HUDEP-2 (cell line): ENCODE measurements around the gene STUM.
A peak's percentile ranks its signal among the peaks of the same experiment; 100 is the strongest.

ENCODE experiments used
- DNase-seq, 76 experiments: peaks; one replicate each; lab custom pipeline; 2025; ENCODE audit not compliant: unreplicated experiment in 76 of 76; lab: John Stamatoyannopoulos, UW

The STUM gene

DNA sequence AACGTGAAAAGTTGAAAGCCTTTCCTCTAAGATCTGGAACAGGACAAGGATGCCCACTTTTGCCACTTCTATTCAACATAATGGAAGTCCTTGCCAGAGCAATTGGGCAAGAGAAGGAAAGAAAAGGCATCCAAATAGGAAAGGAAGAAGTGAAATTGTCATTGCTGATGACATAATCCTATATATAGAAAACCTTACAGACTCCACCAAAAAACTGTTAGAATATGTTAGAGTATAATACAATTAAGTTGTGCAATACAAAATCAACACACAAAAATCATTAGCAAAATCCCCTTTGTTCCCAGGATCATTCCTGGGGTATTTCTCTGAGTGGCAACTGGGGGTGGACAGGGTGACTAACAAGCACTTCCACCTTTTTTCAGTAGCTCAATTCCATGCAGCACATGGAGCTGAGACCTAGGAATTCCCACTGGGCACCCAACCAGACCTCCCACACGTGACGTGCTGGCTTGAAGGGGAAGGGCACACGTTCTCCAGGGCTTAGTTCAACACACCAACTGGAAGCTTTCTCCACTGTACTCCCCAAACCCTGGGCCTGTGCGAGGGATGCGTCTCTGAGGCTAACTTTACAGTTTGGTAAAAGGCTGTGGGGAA lies 9.6 kb downstream of the STUM start:
- no peak for DNase-seq

DNA sequence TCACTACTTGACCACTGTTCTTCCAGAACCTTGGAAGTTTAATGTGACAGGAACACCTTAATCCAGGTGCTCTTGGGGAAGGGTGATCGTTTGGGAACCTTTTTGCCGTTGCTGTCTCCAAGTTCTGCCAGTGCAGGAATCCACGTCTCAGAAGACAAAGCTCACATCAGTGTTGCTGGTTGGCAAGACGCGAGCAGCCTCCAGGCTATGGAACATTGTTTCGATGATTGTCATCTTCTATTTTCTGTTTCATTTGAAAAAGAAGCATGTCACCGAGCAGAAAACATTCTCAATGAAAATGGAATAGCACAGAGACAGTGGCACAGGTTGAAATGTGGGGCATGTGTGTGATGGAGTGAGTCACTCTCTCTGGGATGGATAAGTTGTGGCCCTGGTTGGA lies 11.7 kb downstream of the STUM start:
- no peak for DNase-seq

DNA sequence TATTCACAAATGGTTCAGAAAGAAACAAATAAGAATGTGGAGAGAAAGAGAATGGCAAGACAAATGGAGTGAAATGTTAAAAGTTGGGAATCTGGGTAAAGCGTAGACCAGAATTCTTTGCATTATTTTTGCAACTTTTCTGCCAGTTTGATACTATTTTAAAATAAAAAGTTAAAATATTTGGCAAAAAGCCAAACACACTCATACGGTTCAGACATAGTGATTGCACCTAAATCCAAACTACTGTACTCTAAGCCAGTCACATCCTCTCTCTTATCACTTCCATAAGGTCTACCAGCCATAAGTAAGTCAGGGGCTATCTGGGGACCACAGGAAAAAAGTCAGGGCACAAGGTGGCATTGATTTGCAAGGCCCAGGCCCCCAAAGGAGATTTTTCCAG lies 14.4 kb downstream of the STUM start:
- no peak for DNase-seq

DNA sequence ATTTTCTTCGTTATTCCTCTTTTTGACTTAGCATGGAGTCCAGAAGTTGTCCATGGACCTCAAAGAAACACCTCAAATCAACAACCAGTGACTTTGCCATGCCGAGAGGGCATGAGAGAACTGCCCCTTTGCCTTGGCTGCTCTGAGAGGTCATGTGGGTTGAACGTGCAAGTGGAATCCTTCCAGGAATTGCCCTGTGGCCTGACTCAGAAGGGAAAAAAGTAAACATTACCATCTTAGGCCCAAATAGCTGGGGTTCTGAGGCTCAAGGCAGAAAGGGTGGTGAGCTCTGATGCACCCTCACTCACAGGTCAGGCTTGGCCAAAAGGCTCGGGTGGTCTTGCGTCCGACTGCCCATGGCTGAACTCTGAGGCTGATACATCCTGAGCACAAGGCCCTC lies 15.1 kb downstream of the STUM start:
- DNase-seq: no peak

DNA sequence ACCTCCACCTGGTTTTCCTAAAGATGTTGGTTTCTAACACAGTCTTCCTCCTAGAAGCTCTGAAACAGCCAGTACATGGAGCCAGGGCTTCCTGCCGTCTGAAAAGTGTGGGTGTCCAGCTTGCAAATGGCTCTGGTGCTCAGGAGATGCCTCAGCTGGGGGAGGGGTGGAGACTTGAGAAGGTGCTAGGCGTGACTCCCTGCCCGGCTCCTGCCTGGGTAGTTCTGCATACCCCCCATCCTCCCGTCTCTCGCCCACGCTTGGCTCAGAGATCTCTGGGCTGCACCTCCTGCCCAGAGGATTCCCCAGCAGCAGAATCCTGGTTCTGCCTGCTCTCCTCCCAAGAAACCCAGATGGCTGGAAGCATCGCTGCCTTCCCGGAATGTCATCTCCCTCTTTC lies 16.9 kb downstream of the STUM start:
- DNase-seq: no peak

DNA sequence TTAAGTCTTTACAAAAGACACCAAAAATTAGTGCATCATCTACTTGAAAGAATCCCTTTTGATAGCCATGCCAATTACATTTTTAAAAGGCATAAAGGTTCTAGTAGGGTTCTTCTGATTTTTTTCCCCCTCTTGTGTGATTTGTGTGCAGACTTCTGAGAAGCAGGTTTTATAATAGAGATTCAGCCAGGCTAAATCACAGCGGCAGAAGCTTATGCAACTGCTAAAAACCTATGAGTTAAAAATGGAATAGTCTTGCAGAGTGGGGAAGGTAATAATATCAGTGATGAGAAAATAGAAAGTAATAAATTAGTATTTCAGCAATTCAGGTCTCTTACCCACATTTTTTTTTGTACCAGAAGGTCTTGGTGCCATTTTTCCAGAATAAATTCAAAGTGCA lies 17.7 kb downstream of the STUM start:
- DNase-seq: no peak

DNA sequence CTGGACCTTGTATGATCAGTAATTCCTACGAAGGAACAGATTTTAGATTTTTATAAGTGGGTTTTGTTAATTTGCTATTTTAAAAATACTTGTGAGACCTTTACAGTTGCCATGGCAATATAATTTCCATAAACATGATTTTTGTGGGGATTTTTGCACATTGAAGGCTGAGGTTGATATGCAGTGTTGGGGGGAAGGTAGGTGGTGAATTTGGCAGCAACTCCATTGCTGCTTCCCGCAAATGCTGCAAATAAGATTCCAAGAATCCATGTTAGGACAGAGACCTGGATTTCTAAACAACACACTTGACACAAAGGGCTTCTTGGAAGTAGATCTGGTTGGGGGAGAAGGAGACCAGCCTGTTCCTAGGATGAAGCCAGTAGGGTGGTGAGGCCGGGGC lies 18.2 kb downstream of the STUM start:
- no peak for DNase-seq

DNA sequence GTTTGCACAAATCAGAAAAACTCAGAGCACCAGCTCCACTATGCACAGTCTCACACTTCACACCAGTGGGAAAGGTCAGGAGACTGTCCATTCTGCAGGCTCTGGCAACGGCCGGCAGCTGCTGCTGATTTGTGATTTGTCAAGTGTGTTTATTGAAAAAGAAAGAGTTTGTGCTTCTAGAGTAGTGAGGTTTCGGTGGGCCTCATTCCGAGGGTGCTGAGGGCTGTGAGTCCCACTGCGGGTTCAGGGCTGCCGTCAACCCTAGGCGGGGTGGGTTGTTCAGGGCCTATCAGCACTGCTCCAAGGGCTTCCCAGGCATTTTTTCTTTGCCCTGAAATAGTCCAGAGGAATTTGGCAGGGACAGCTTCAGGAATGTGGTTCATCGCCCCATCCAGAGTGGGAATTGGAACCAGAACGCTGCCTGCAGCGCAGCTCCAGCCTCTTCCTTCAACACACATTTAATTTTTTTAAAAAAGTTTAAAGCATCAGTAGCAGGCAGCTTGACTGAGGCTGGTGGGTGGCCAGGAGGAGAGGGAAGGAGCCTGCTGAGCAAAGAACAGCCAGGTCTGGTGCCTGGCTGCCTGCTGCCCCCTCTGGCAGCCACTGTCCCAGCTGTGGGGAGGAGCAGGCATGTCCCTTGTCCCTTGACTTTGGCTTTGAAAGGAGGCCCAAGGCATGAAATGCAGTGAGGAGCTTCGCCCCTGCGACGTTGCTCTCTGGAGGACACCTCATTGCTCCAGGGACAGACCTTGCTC lies 19.7 kb downstream of the STUM start:
- peak in 1 of 76 experiments; percentile 22 for DNase-seq

DNA sequence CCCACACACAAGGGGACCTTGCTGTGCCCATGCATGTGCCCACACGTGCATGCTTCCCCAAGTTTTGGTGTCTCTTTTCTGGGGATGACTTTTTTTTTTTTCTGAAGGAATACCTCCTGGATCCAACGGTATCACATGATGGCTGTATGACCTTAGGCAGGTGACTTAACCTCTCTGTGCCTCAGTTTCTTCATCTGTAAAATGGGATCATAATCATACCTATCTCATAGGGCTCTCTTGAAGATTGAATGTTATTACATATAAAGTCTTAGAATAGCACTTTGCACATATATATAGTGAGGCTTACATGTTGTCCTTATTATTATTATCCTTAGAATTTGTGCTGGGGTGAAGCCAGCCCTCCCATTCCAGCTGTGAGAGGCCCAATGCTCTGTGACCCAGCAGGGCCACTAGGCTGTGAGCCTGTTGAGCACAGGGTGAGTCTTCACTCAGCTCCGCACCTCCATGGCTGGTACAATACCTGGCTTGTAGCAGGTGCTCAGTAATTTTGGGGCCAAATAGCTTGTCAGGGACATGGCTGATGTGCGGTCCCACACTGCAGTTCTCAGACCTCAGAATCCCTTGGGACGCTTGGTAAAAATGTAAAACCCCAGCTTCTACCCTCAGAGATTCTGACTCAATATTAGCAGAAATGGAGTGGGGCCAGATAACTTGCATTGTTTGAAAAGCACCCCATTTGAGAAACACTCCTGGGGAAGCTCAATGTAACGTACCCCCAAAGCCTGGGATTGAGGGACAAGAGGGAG lies 20.6 kb downstream of the STUM start:
- DNase-seq: no peak

DNA sequence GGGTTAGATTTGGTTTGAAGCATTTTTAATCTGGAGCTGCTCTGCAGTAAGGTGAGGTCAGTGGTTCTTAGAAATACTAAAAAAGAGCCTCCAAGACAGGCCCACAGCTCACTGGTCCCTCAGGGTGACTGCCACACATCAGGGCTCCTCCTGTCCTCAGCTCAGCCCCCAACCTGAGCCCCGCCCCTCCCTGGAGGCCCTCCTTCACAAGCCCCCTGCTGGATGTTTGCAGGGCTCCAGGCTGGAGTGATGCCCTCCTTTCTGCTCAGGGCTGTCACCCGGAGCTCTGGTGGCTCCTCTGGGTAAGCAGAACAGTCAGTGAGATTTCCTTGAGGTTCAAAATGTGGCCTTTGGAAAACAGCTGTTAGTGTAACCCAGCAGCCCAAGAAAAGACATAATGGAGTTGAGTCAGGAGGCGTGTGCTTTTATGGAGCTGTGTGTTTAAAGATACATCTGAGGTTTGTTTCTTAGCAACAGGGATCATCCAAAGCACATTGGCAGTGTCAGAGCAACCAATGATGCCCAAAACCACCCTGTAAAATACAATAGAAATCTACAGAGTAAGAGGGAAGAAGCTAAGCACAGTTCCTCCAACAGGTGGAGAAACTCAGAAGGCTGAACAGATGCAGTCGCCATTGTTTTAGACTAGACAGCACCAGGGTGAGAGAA lies 21.4 kb downstream of the STUM start:
- peak in 8 of 76 experiments; percentile 1 to 36 (median 13) for DNase-seq

DNA sequence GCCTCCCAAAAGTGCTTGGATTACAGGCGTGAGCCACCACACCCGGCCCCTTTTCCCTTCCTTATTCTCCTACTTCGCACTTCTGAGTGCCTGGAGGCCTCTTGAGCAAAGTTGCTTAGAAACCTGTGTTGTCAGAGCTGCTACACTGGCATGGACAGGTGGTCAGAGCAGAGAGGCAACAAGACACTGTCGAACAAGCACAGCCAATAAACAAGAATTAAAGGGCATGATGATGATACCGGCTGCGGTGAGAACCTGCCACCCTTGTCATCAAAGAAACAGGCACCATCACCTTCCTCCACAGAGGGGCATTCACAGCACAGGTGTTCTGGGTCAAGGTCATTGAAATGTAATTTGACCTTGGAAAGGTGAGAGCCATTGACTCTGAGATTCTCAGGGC lies 23.3 kb downstream of the STUM start:
- DNase-seq: no peak

DNA sequence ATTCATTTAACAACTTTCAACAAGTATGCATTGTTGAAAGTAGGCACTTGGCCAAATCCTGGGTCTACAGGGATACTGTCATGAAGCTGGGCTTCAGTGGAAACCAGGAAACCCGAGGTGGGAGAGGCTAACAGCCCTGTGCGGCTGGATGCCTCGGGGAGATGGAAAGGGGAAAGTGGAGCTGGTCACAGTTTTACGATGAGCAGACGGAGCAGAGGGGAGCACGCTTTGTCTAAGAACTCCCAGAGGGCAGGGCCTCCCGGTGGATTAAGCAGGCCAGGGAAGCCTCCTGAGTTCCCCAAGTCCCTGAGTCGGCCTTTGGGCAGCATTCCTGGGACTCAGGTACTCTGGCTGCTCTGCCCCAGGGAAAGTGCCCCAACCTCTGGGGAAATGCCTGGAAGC lies 23.8 kb downstream of the STUM start:
- no peak for DNase-seq

DNA sequence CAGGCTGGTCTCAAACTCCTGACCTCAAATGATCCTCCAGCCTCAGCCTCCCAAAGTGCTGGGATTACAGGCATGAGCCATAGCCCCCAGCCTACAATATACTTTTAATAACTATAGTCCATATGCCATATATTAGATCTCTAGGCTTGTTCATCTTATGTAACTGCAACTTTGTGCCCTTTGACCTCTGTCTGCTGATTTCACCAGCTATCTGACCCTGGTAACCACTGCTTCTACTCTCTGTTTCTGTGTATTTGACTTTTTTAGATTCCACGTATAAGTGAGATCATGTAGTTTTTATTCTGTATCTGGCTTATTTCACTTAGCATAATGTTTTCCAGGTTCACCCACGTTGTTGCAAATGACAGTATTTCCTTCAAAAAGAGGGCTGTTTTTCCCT lies 25.5 kb downstream of the STUM start:
- DNase-seq: no peak

DNA sequence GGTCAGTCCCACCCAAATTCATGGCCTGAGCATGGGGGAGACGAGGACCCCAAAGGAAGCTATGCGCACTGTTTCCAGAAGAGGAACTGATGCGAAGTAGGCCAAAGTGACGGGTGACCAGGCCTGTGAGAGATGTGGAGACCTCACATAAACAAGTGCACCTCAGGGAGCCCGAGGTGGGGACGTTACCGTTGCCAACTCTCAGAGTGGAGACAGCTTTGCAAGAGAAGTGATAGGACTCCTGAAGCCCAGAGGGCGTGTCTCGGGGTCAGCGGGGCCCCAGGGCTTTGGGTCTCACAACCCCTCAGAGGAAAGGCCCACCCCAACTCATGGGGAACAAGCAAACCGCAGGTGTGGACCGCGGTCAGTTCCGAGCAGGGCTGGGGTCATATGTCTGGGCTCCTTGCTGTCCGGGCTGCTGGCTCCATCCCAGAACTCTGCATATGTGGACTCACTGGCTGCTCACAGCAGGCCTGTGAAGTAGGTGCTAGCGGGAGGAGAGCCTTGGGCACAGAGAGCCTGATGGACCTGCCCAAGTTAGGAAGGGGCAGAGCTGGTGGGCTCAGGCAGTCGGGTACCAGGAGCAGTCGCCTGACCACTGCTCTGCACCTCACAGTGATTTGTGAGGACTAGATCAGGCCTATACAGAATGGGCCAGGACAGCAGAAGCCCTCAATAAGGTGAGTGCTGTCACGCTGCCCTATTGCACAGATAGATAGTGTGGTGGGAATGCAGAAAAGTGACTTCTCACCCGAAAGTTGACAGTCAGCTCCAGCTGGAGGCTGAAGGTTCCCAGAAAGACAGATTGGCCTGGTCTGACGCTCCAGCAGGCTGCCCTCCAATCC lies 26.2 kb downstream of the STUM start:
- DNase-seq: no peak

DNA sequence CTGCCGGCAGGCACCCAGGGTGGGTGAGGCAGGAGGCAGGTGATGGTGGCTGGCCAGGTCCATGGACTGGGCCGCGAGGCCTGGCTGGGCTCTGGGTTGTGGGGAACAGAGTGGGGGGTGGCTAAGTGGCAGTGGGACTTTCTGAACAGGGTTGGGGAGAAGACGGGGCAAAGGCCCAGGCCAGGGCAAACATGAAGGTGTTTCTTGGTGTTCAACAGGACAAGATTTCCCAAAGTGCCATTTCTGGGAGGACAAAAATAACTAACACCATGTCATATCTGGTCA lies 26.8 kb downstream of the STUM start:
- DNase-seq: no peak

DNA sequence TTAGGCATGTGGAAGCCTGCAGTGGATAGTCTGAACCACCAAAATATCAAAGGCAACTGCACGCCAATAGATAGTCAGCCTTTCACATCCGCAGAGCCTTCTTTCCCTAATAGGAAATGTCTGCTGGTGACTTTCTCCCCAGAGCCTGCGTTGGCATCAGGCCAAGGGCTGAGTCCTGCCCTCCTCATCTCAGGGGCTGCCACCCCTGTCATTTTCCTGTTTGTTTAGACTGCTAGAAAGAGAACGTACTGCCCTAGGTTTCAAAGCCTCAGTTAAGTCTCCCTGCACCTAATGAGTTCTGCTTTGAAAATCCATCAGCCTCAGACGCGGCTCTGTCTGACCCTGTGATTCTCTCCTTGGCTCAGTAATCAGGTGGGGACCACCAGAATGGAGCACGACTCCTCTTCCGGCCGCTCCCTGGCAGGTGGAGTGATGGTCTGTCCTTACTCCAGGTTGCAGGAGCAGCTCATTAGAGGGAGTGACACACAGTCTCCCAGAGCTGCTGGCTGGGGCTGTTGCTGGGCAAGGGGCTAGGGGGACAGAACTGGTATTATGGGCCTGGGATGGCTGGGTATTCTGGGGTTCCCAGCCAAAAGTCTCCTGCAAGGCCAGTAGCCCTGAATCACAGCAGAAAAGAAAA lies 27.3 kb downstream of the STUM start:
- DNase-seq: no peak

DNA sequence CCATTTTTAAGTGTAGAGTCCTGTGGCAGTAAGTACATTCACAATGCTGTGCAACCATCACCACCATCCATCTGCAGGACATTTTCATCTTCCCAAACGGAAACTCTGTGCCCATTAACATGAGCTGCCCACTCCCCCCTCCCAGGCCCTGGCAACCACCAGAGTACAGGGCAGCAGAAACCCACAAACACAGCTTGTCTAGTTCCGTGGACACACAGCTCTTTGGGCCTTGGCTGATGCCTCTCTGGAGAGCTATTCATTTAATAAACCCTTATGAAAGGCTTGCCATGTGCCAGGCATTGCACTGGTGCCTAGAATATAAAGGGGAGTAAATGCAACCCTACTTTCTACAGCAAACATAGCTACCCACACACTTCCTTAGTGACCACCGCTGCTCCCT lies 28.0 kb downstream of the STUM start:
- no peak for DNase-seq

DNA sequence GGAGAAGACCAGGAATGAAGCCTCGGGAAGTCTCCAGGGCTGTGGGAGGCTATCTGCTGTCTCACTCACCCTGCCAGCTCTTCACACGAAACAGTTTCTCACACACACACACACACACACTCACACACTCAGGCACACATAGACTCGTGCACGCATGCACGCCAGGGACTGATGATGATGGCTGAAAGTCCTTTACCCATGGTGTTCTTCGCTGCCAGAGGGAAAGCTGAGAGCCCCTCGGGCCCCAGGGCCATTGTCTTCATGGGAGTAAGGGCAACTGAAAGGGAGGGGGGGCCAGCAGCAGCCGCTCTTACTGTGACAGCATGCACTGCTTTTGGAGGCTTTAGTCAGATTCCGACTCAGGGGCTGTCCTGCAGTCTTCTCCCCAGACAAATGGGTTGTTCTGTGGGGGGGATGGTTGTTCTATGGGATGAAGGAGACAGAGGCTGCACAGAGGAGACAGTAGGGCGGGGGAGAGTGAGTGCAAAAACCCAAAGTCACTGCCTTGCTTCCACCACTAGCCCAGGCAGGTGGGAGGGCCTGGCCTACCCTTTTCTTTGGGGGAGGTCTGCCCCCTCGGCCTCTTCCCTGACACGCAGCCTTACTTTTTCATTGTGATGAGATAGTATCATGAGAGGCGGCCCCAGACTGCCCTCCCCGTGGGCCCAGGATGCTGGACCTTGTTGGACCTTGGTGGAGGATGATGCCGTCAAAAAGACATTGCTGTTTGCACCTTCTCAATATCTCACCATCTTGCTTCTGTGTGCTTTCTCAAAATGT lies 29.0 kb downstream of the STUM start:
- no peak for DNase-seq

DNA sequence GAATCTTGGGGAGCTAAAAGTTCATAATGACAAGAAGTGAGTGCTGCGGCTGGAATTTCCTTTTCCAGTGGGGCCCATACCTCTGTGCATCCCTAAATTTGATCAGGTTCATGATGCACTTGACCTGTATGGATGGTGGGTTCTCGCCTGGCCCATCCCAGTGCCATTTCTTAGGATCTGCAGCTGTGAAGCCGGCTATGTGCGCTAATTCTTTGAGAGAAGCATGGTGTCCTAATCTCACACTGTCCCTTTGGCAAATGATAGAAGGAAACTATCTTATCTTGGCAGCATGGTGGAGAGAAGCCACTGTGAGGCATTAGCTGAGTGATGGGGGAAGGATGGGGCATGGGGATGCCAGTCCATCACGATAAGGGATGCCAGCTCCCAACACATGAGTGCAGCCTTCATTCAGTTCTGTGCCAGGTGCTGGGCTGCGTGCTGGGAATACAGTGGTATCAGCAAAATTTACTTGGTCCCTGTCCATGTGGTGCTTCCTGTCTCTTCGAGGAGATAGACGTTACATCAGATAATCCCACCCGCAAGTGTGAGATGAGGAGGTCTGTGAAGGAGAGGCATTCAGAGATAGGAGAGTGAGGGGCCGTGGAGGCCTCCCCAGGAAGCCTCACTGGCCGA lies 30.5 kb downstream of the STUM start:
- DNase-seq: peak in 11 of 76 experiments; percentile 4 to 30 (median 20)
